ENCODE measurements around the gene RANBP1. TPM values are rescaled to one million over a fixed set of nuclear protein-coding genes. Genes with fewer than 3 reads are reported as not detected.

RANBP1 gene
- total and polyA plus RNA-seq, 9 of the 15 experiments (the other 6 are each of a cell fraction or from before 2014, with no cell fraction given), result 162 to 2,891 (median 1,289) TPM

DNA sequence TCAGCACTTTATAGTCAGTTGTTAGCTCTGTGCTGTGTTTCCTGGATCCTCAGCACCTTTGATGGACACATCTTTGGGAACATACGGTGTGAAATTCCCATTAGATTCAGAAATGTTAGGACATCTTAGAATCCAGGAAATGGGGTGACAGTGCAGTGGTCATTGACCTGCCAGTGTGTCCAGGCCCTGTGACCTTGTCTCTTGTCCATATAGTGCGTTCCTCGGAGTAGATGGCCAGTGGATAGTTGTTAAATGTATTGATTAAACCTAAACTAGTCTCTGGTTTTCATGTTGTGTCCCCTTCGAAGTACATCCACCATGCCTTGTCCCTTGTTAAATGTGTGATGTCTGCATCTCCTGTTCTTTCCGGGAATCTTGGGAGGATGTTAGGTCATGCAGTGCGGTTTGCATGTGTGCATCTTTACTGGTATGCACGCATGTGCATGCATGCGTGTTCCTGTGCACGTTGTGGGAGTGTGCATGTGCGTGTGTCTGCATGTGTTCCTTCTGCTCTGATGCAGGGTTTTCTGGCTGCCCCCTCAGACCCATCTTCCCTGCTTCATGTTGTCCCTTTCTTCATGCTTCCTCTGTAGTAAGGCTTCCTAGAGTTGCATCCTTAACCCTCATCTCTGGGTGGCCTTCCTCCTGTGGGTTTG is 31.9 kb upstream of the RANBP1 start (continued):
- TF ChIP-seq, protein P1, sequence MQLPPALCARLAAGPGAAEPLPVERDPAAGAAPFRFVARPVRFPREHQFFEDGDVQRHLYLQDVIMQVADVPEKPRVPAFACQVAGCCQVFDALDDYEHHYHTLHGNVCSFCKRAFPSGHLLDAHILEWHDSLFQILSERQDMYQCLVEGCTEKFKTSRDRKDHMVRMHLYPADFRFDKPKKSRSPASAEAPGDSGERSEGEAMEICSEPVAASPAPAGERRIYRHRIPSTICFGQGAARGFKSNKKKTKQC (CRISPR knock-in tag; IDR thresholded peaks at IDR 0.05), result no peak
- no peak for TF ChIP-seq HMG20A (CRISPR knock-in tag; conservative IDR thresholded peaks at IDR 0.05)
- peak; percentile 52 for TF ChIP-seq KDM5B (IDR thresholded peaks at IDR 0.05; ENCODE audit: insufficient replicate concordance, low read depth, low read length)
- 0 out of 2 replicates have a peak, but pooled peaks have one; percentile 75 for TF ChIP-seq NR2F6 (CRISPR knock-in tag; IDR thresholded peaks at IDR 0.05)
- TF ChIP-seq AFF4 (CRISPR knock-in tag; IDR thresholded peaks at IDR 0.05), result no peak
- TF ChIP-seq ZNF707 (CRISPR knock-in tag; conservative IDR thresholded peaks at IDR 0.05), result no peak
- TF ChIP-seq HDAC6 (IDR thresholded peaks at IDR 0.05; ENCODE audit: low read depth, low read length), result 0 out of 2 replicates have a peak, but pooled peaks have one; percentile 67
- no peak for TF ChIP-seq ZNF224 (CRISPR knock-in tag; IDR thresholded peaks at IDR 0.05)
- no peak for TF ChIP-seq ZKSCAN8 (CRISPR knock-in tag; IDR thresholded peaks at IDR 0.05)
- 0 out of 2 replicates have a peak, but pooled peaks have one; percentile 55 for TF ChIP-seq ZNF57 (CRISPR knock-in tag; IDR thresholded peaks at IDR 0.05)
- no peak for TF ChIP-seq ZNF354B (CRISPR knock-in tag; IDR thresholded peaks at IDR 0.05)
- TF ChIP-seq, protein P2, sequence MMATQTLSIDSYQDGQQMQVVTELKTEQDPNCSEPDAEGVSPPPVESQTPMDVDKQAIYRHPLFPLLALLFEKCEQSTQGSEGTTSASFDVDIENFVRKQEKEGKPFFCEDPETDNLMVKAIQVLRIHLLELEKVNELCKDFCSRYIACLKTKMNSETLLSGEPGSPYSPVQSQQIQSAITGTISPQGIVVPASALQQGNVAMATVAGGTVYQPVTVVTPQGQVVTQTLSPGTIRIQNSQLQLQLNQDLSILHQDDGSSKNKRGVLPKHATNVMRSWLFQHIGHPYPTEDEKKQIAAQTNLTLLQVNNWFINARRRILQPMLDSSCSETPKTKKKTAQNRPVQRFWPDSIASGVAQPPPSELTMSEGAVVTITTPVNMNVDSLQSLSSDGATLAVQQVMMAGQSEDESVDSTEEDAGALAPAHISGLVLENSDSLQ (IDR thresholded peaks at IDR 0.05), result no peak
- TF ChIP-seq CREB3L1 (IDR thresholded peaks at IDR 0.05; ENCODE audit: borderline replicate concordance, low read depth), result no peak
- TF ChIP-seq, protein P3, sequence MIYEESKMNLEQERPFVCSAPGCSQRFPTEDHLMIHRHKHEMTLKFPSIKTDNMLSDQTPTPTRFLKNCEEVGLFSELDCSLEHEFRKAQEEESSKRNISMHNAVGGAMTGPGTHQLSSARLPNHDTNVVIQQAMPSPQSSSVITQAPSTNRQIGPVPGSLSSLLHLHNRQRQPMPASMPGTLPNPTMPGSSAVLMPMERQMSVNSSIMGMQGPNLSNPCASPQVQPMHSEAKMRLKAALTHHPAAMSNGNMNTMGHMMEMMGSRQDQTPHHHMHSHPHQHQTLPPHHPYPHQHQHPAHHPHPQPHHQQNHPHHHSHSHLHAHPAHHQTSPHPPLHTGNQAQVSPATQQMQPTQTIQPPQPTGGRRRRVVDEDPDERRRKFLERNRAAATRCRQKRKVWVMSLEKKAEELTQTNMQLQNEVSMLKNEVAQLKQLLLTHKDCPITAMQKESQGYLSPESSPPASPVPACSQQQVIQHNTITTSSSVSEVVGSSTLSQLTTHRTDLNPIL (CRISPR knock-in tag; IDR thresholded peaks at IDR 0.05), result no peak

All from K562 (cell line).